ENCODE measurements around the gene SEMA4A.

The SEMA4A gene

DNA sequence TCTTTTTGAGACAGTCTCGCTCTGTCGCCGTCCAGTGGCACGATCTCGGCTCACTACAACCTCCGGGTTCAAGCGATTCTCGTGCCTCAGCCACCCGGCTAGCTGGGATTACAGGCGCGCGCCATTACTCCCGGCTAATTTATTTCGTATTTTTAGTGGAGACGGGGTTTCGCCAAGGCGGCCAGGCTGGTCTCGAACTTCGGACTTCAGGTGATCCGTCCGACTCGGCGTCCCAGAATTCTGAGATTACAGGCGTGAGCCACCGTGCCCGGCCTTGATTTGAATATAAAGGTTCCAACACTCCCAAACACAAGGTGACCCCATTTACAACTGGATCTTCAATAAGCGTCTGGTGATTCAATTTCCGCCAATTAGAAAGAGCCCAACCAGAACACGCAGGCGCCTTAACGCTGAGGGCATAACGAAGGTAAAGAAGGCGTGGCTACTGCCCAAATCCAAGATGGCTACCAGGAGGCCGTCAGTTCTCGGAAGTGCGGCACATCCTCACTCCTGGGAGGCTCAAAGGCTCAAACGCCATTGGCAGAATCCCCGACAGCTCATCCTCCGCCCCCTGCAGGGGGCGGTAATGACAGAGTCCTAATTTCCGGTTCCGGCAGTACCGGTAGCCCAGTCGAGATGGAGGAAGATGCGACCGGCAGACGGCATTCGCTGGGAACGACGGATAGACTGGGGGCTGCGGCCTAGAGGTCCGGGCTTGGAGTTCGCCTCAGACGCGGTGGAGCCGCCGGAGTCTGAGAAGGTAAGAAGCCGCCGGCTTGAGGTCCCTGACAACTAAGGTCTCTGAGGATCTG is 40.3 kb downstream of the SEMA4A start, which contains the start of gene SLC25A44:
TSS of gene SLC25A44 (plus strand) at position 617 of the 812 bp plus-strand sequence. CDS start 5,744 bp downstream, outside the sequence.
- TF ChIP-seq, protein P1, sequence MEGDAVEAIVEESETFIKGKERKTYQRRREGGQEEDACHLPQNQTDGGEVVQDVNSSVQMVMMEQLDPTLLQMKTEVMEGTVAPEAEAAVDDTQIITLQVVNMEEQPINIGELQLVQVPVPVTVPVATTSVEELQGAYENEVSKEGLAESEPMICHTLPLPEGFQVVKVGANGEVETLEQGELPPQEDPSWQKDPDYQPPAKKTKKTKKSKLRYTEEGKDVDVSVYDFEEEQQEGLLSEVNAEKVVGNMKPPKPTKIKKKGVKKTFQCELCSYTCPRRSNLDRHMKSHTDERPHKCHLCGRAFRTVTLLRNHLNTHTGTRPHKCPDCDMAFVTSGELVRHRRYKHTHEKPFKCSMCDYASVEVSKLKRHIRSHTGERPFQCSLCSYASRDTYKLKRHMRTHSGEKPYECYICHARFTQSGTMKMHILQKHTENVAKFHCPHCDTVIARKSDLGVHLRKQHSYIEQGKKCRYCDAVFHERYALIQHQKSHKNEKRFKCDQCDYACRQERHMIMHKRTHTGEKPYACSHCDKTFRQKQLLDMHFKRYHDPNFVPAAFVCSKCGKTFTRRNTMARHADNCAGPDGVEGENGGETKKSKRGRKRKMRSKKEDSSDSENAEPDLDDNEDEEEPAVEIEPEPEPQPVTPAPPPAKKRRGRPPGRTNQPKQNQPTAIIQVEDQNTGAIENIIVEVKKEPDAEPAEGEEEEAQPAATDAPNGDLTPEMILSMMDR (IDR thresholded peaks at IDR 0.05), result no peak

- TF ChIP-seq, protein P1 (IDR thresholded peaks at IDR 0.05), result no peak
Measured at GRCh38 chr1:156194300-156194652, 40.9 kb downstream of the SEMA4A start.

DNA sequence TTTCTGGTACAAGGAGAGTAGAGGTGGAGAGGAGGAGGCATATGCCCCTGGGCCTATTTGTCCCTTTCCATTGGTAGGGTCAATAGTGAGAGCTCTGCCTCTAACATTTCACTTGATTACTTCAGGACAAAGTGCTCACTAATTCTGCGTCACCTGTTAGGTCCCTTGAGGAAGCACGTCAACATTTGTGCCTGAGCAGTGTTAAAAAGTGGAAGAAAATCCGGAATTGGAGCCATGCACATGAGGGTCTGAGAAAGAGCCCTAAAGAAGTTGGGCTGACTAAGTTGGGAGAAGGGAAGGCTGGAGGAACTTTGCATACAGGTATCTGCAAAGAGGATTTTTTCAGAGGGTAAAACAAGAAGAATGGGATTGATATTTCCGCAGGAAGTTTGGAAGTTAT is 42.5 kb downstream of the SEMA4A start:
- TF ChIP-seq, protein P1 (IDR thresholded peaks at IDR 0.05), result no peak

DNA sequence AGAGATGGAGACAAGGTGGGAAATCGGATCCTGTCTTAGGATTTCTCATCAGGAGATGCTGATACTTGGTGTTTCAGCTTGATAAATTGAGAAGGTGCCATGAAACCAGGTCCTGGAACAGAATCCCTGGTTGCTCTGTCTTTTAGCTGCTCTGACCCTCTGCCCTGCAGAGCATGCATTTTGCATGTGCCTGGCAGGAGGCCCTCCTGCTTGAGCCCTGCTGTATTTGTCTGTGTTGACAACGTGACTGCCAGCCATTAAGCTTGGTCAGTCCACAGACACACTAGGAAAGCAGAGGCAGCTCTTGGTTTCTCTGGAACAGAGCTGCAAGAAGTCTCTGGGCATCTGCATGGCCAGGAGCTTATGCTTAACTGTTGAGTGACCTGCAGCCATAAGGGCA is 43.1 kb downstream of the SEMA4A start:
- TF ChIP-seq, protein P1 (IDR thresholded peaks at IDR 0.05), result no peak

DNA sequence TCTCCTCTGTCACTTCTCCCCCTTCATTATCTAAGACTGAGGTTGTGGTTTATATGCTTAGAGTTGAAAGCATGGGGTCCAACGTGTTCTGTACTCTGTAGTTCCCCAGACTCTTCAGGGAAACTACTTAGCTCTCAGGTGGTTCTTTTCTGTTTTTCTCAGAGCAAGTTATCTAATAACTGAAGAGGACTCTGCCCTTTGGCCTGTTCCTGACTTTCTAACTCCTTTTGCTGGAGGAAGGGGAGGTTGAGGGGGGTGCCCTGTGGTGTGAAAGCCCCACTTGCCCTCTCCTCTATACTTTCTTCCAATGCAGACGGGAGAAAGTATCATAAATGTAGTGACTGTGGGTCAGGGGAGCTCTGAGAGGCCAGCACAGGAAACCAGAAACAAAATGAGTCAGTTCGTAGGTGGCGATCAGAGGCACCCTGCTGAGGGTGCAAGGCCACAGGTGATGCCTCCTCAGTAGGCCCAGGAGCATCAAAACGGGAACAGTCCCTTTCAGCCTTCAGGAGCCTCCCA is 45.5 kb downstream of the SEMA4A start:
- TF ChIP-seq, protein P1 (IDR thresholded peaks at IDR 0.05), result no peak

DNA sequence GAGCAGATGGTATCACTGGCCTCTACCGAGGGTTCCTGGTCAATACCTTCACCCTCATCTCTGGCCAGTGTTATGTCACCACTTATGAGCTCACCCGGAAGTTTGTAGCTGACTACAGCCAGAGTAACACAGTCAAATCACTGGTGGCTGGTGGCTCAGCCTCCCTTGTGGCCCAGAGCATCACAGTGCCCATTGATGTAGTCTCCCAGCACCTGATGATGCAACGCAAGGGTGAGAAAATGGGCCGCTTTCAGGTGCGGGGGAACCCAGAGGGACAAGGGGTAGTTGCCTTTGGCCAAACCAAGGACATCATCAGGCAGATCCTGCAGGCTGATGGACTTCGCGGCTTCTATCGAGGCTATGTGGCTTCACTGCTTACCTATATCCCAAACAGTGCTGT is 46.7 kb downstream of the SEMA4A start:
- TF ChIP-seq, protein P1 (IDR thresholded peaks at IDR 0.05), result no peak

DNA sequence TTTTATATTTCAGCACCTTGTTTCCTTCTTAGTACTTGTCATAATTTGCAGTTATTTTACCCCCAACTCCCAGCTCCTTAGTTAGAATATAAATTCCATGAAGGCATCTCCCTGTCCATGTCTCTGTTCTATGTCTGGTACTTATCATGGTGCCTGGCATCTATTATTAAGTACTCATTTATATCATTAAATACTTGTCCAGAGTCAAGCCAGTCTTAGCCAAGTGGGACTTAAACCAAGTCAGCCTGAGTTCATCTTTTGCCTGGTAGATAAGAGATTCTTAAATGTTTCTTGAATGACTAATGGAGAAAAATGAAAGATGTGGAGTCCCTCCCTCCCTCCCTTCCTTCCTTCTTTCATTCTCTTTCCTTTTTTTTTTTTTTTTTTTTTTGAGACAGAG is 49.9 kb downstream of the SEMA4A start:
- TF ChIP-seq, protein P1 (IDR thresholded peaks at IDR 0.05), result no peak
